ENCODE data around the gene LBHD1. TPM values are rescaled to one million over a fixed set of nuclear protein-coding genes. Genes with fewer than 3 reads are reported as not detected.
A peak's percentile ranks its signal among the peaks of the same experiment; 100 is the strongest.
"Not testable (repeated sequence)": the region's sequence is repeated elsewhere in the genome, so short reads cannot be mapped to it uniquely, and the experiment has no call there.

The LBHD1 gene
- polyA plus RNA-seq (ENCODE audit: insufficient read length in 4 of 4): 1 to 10 TPM; 3.3 to 8.6 (median 7.8) TPM

DNA sequence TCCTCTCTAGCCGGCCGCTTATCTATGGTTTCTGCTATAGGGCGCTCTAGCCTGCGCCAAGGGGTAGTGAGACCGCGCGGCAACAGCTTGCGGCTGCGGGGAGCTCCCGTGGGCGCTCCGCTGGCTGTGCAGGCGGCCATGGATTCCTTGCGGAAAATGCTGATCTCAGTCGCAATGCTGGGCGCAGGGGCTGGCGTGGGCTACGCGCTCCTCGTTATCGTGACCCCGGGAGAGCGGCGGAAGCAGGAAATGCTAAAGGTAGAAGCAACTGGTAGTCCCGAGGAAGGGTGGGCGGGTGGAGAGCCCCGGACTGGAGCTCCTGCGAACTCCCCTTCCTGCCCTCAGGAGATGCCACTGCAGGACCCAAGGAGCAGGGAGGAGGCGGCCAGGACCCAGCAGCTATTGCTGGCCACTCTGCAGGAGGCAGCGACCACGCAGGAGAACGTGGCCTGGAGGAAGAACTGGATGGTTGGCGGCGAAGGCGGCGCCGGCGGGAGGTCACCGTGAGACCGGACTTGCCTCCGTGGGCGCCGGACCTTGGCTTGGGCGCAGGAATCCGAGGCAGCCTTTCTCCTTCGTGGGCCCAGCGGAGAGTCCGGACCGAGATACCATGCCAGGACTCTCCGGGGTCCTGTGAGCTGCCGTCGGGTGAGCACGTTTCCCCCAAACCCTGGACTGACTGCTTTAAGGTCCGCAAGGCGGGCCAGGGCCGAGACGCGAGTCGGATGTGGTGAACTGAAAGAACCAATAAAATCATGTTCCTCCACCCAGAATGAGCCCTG, at the start of gene LBHD1, which contains the start of gene UQCC3:
Gene LBHD1, minus strand, starts transcription at position 660 of the 782 bp plus-strand sequence. CDS start 2,236 bp downstream, outside the sequence.
Gene UQCC3, plus strand, starts transcription at position 66 of the 782 bp plus-strand sequence. Its CDS starts 73 bp downstream, at position 139.
- DNase-seq (ENCODE audit: low read depth in 4 of 4, low spot score in 3 of 4): peak; percentile 72 to 80 (median 74)

DNA sequence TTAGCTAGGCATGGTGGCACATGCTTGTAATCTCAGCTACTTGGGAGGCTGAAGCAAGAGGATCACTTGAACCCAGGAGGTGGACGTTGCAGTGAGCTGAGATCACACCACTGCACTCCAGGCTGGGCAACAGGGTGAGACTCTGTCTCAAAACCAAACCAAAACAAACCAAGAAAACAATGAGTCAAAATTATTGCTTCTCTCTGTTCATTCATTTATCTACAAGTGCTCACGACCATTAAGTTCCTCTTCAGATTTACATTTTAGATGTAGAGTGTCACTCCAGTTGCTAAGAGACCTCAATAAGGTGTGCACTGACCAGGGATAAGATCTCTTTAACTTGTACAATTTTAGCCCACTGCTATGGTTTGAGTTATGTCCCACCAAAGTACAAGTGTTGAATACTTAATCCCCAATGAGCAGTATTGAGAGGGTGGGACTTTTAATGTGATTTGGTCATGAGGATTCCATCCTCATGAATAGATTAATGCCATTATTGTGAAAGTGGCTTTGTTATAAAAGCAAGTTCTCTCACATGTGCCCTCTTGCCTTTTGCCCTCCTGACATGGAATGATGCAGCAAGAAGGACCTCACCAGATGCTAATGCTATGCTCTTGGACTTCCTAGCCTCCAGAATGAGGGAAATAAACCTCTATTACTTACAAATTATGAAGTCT, 47.4 kb upstream of the LBHD1 start:
- no peak for DNase-seq (ENCODE audit: low read depth in 4 of 4, low spot score in 3 of 4)

DNA sequence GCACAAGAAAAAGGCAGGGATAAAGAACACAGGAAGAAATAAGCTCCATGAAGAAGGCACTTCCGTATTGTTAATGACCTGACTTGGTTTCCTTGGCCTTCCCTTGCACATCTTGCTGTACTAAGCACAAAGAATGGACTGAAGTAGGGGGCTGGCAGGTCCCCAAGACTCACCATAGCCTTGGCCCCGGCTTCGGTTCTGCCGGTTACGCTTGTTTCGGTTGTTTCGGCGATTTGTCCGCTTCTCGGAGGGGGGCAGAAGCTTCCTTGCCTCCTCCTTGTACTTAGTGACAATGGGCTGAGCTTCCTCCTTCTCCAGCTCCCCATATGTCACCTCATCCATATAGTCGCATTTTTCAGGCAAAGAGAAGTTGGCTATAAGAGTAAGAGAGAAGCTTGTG, 44.7 kb upstream of the LBHD1 start:
- no peak for DNase-seq (ENCODE audit: low read depth in 4 of 4, low spot score in 3 of 4)

DNA sequence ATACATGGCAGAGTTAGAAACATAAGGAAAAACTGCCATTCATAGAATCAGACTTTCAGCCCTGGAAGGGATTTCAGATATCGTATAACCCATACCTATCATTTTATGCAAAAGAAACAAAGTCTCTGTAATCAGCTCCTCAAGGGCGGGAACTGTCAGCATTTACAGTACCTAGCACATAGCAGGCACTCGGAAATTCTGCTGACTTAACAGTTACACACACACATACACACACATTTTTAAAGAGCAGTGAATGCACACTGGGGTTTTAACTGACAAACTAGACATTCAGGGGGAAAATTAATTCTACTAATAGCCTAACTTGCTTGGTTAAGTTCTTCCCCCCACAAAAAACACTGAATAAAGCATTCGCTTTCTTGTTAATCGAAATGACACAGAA, 44.1 kb upstream of the LBHD1 start:
- DNase-seq (ENCODE audit: low read depth in 4 of 4, low spot score in 3 of 4): no peak

DNA sequence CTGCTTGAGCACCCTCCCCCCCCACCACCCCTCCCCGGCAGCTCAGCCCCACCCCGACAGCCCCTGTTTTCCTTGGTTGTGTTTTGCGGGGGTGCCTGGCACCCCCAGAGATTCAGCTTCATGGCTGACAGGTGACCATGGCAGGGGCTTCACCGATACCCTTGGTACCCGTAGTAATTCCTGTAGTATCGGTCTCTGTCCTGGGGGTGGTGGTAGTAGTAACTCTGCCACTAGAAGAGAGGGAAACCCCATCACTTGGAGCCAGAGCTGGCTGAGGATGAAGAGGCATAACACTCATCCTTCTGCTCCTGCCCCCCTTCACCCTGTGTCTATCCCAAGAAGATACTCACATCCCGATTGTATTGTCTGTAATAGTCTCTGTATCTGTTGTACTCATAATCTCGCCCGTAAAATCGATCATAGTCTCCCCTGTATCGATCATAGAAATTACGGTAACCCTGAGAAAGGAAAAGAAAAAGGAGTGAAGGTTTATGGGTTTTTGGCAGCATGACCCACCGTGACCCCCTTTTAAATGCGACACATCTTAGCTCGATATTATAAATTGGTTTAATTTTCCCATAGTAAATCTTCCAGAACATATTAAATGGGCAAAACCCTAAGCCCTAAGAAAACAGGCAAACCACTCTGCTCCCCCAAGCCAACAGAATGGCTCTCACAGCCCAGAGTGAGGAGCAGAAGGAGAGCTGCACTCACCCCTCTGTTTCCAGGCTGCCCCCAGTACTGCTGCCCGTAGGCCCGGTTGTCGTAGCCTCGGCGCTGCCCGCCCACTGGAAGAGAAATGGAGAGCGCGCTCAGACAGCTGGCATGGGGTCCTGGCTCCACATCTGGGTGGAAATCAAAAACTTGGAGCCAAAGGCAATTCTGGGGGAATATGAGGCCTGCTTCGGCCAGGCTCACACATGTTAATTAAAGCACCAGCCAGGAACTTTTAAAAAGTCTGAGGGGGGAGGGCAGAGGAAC, 43.4 kb upstream of the LBHD1 start:
- DNase-seq (ENCODE audit: low read depth in 4 of 4, low spot score in 3 of 4): no peak

DNA sequence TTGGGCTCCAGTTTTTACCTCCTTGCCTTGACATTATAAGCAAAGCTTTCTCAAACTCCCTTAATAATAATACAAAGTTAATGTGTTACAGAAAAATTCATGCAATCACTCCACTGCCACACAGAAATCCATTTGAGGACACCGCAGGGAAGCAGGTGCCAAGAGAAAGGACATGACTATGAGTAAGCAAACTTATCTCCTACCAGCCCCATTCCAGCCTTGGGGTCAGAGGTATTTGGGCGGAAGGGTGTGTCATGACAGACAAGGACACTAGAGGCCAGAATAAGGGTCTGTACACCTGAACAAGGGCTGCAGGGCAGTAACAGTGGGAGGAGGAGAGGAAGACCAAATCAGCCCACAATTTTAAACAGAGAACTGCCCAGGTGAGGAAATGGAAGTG, 41.3 kb upstream of the LBHD1 start:
- no peak for DNase-seq (ENCODE audit: low read depth in 4 of 4, low spot score in 3 of 4)

DNA sequence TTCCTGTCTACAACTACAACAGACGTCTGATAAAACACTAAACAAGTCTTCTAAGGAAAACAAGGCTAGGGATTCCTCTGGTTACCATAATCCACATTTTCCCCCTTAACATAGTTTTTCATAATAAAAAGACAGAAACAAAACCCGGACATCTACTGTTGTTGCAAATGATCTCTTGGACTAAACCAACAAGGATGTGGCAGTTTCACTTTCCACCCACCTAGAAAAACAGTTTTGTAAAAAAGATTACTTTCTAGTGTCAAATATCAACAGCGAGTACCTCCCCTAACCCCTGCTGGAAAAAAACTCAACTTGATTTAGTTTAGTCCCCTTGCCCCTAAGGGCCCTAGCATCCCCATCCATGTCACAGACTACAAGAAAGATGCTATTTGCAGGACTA, 40.8 kb upstream of the LBHD1 start:
- no peak for DNase-seq (ENCODE audit: low read depth in 4 of 4, low spot score in 3 of 4)

DNA sequence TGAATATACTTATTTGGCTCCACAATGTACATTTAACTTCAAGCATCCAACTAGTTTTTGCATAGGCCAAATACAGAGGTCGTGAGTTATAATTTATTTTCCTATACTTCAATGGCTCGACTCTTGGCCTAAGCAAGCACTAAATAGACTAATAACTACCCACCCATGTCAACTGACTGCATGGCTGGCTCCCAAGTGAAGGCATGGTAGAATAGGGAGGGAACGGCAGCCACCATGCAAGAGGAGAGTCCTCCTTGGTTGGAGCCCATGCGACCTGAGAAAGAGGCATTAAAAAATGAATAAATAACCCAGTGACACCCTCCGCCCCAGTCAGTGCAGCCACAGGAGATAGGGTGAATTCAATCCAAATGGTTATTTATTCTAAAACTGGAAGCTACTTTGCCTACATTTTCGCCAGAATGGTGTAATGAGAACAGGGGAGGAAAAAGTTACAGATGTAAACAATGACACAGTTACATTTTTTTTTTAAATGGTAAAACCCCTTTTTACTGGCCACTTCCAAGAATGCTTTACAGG, 40.3 kb upstream of the LBHD1 start:
- no peak for DNase-seq (ENCODE audit: low read depth in 4 of 4, low spot score in 3 of 4)

DNA sequence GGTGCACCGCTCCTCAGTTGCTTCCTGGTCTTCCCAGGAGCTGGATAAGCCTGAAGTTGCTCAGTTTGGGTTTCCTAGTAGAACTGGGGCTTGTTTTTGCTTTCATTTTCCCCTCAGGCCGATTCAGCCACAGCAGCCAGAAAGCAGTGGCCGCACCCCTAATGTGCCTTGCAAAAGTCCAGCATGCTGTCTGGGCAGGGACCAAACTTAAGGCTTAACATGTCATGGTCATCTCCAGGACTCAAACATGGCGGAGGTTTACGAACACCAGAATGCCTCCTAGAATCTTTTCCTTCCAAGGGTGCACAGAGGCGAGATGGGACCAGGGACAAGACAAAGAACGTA, 37.9 kb upstream of the LBHD1 start:
- DNase-seq (ENCODE audit: low read depth in 4 of 4, low spot score in 3 of 4): no peak

DNA sequence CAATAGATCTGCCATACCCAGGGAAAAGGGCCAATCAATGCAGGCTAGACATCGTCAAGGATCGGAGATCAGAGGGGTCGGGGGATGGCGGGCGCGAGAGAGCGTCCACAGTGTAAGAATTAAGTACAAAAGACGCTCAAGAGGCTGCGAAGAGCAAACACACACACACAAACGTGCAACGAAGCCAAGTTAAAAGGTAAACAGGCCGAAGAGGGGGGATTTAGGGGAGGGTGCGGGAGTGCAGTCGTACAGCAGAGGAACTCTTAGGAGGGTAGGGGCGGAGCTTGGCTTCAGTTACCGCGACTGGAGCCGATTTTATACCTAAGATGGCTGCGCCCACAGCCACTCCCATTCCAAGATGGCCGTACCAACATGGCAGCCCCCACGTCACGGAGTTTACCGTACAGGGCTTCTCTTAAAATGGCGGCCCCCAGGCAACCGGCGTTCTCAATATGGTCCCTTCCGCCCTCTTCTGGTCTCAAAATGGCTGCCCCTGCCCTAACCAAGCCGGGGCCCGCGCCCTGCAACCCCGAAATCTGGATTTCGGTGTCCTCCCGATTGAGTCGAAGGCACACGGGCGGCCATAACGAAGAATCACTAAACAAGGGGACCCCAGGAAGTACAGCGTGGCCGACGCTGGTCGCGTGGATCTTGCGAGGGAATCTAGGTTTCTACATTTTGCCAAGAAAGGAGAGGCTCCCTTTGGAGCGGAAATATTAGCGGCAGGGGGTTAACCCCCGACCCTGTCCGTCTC, 37.4 kb upstream of the LBHD1 start:
- peak; percentile 93 to 99 (median 97) for DNase-seq (ENCODE audit: low read depth in 4 of 4, low spot score in 3 of 4)

DNA sequence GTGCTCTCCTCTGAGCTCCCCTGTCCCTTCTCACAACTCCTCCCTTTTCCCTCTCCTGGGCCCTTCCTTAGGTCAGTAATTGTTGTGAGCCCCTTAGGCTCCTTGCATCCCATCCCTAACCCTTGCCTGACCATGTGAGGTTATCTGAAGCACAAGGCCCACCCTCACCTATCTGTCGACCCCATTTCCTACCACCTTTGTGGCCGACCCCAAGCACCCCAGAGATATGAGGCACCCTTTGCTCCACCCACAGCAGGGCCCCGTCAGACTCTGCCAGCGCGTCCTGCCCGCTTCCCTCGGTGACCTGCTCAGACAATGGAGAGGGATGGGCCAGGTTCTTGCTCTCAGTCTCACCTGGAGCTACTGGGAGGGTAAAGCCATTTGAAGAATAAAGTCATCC, 36.7 kb upstream of the LBHD1 start:
- no peak for DNase-seq (ENCODE audit: low read depth in 4 of 4, low spot score in 3 of 4)

DNA sequence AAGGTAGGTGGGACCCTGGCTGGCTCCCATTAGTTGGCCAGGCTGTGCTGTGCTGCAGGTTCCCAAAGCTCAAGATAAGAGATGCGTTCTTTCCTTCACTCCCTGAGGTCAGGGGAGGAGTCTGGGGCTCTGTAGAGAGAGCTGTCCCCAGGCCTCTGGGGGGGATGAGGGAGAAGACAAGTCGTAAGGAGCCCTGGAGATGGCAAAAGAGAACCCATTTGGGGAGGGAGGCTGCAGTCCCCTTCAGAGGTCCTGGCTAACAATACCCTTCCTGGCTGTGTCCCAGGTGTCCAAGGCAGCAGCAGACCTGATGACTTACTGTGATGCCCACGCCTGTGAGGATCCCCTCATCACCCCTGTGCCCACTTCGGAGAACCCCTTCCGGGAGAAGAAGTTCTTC, 36.3 kb upstream of the LBHD1 start:
- no peak for DNase-seq (ENCODE audit: low read depth in 4 of 4, low spot score in 3 of 4)

DNA sequence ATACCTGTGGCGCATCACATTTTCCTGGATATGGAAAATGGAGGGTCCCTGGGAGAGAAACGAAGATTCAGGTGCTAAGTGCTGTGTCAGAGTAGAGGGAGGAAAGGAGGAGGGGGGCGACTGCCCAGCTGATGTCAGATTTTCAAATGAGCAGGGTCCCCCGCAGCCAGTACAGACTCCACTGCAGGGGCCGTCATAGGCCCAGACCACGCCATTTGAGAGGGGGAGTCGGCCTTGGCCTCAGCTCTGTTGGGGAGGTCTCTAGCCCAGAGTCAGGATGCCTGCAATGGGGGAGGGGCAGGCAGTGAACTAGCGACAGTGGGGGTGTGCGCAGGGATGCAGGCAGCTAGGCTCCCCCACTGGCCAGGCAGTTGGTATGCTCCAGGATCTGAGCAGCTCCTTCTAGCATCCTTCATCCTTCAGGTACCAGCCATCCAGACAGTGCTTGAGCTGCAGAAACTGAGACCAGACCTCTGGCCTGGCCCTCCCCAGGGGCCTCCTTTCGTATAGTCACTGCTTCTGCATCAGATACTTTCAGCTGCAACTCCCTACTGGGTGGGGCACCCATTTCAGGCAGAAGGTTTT, 35.3 kb upstream of the LBHD1 start, which contains the start of the genes BSCL2 and GNG3:
Gene BSCL2, minus strand, starts transcription at position 148 of the 585 bp plus-strand sequence. CDS start 229 bp downstream, outside the sequence.
Gene GNG3, plus strand, starts transcription at position 400 of the 585 bp plus-strand sequence. CDS start 620 bp downstream, outside the sequence.
- peak in 2 of 4 donors; percentile 72 to 75 for DNase-seq (ENCODE audit: low read depth in 4 of 4, low spot score in 3 of 4)

DNA sequence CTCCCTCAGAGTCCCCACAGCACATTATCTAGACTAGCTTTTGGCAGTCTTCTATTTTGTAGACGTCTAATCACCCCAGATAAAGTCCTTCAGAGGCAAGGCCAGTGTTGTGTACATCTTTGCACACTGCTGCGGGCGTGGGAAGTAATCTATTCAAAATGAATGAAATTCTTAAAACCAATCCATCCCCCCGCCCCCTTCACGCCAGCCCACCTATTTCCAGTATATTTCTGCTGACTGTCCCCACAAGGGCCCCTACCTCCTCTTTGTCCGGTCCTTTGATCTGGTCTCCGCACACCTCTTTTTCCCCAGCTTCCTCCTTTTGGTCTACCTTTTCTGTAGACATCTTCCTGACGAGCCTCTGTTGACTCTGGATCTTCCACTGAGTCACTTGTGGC, 34.8 kb upstream of the LBHD1 start:
- no peak for DNase-seq (ENCODE audit: low read depth in 4 of 4, low spot score in 3 of 4)

DNA sequence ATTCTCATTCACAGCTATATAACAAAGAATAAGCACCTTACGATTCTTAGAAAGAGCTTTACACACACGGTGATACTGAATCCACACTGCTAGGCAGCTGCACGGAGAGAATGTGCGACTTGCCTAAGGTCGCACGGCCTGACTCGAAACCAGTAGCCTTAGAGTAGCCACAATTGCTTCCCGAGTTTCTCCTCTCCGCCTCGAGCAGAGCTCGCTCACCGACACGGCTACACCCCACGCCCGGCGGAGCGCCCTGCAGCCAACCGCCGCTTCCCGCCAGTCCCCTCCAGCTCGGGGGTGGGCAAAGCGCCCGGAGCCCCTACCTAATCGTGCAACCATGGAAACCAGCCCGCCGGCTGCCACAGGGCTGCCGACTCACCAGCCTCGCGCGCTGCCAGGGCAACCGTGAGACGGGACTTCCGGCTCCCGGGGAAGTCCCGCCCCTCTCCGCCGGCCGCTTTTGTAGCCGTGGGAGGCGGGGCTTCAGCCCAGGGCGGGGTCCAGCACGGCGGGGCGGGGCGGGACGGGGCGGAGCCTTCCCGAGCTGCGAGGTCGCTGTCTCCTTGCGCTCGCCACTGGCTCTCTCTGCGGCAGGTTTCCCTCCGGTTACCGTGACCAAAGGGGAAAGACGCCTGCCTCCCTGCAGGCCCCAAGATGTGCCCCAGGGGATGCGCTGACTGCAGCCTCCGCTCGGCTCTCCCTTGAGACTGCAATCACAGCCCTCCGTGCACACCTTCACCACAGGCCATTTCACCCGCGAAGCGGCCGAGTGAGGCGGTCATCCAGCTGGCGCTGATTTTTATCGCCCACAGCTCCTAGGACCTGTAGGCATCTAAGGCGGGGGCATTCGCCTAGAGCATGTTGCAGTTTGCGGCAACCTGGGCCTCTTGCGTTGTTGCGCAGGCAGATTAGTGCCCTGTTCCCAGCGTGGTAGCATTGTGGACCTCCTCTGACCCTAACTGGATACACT, 34.1 kb upstream of the LBHD1 start:
- DNase-seq (ENCODE audit: low read depth in 4 of 4, low spot score in 3 of 4): peak in 3 of 4 donors; percentile 83 to 90 (median 88)

DNA sequence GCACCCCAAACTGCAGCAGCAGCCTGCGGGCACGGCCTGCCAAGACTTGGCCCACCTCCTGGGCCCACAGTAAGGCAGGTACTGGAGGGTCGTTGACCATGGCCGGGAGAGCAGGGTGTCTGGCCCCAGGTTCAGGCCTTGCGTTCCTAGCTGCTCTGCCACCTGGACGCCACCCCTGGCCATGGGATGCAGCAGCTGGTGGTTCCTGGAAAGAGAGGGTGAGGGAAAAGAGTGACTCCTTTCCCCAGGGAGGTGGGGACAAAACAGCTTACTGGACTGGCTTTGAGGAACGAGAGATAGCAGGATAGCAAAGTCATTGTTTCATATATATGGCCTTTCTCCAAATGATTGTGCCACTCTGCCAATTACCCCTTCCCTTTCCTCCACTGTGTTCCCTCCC, 33.3 kb upstream of the LBHD1 start:
- no peak for DNase-seq (ENCODE audit: low read depth in 4 of 4, low spot score in 3 of 4)

DNA sequence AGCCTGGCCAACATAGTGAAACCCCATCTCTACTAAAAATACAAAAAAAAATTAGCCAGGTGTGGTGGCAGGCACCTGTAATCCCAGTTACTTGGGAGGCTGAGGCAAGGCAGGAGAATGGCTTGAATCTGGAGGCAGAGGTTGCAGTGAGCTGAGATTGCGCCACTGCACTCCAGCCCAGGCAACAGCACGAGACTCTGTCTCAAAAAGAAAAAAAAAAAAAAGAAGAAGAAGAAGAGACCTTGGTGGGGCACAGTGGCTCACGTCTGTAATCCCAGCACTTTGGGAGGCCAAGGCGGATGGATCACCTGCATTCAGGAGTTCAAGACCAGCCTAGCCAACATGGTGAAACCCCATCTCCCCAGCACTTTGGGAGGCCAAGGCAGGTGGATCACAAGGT, 31.9 kb upstream of the LBHD1 start:
- not testable (repeated sequence) for DNase-seq (ENCODE audit: low read depth in 4 of 4, low spot score in 3 of 4)

DNA sequence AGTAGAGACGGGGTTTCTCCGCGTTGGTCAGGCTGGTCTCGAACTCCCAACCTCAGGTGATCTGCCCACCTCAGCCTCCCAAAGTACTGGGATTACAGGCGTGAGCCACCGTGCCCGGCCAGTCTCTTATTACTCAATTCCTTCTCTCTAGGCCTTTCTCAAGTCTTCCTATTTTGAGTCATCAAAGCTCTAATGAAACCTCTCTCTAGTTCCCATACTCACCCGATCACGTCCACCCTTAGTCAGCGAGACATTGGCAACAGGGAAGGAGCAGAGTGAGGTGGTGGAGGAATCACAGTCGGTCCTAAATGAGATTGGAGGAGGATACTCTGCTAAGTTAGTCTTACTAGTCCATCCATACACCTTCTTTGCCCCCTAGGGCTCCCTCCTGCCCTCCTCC, 30.2 kb upstream of the LBHD1 start:
- DNase-seq (ENCODE audit: low read depth in 4 of 4, low spot score in 3 of 4): no peak

Measured in right renal pelvis (tissue), 4 donors.